K562 (cell line): Measurements from ENCODE around the gene CSAG1. TPM values are rescaled to one million over a fixed set of nuclear protein-coding genes. Genes with fewer than 3 reads are reported as not detected.

Experiments used
- C11orf30 ChIP-seq: fragments of 450-650 bp; IDR thresholded peaks from 2 replicates; pipeline ENCODE4 v1.6.1; 2016; ENCODE audit warnings: low read depth, mild to moderate bottlenecking
- COPS2 ChIP-seq: fragments of 450-650 bp; conservative IDR thresholded peaks from 2 replicates; pipeline ENCODE4 v1.6.1; 2016; ENCODE audit warnings: mild to moderate bottlenecking, moderate library complexity
- EP400 ChIP-seq: fragments of 450-650 bp; IDR thresholded peaks from 2 replicates; pipeline ENCODE4 v1.6.1; 2017; ENCODE audit warnings: antibody characterized with exemption, mild to moderate bottlenecking, moderate library complexity
- MEF2D ChIP-seq: conservative IDR thresholded peaks from 2 replicates; pipeline ENCODE4 v1.6.1; 2016; ENCODE audit warnings: low read depth, missing genetic modification characterization, missing compliant biosample characterization
- MTA1 ChIP-seq: fragments of 450-650 bp; IDR thresholded peaks from 2 replicates; pipeline ENCODE4 v1.6.1; 2017; ENCODE audit warnings: borderline replicate concordance
- MYC ChIP-seq, 2 experiments: fragments of 250-450 bp in 1 of 2; sonication (Bioruptor Pico) in 1 of 2; IDR thresholded peaks; 2 replicates each; pipeline versions ENCODE4 v1.5.1 to v1.6.1; 2012 to 2021; ENCODE audit warnings: low read depth in 2 of 2, borderline replicate concordance in 1 of 2, improper control_type of control experiment in 1 of 2, low read length in 1 of 2, mild to moderate bottlenecking in 1 of 2, moderate library complexity in 1 of 2
- PML ChIP-seq: IDR thresholded peaks from 2 replicates; pipeline ENCODE4 v1.6.1; 2012; ENCODE audit warnings: low read length, inconsistent platforms
- RB1 ChIP-seq: fragments of 450-650 bp; IDR thresholded peaks from 2 replicates; pipeline ENCODE4 v1.6.1; 2017; ENCODE audit warnings: low read depth, mild to moderate bottlenecking
- RCOR1 ChIP-seq, 2 experiments: IDR thresholded peaks; 2 replicates each; pipeline ENCODE4 v1.6.1; 2012; ENCODE audit warnings: low read depth in 2 of 2, low read length in 2 of 2, borderline replicate concordance in 1 of 2, improper control_type of control experiment in 1 of 2
- SRSF7 ChIP-seq: fragments of 200-400 bp; formaldehyde crosslinking; optimal IDR thresholded peaks from 2 replicates; pipeline ENCODE3; 2017; ENCODE audit warnings: mild to moderate bottlenecking, low read depth, low read length
- ZFX ChIP-seq: sonication (generic); formaldehyde crosslinking; IDR thresholded peaks from 2 replicates; pipeline ENCODE4 v1.8.0; 2022; ENCODE audit warnings: mild to moderate bottlenecking, missing genetic modification reagents, moderate library complexity
- ZNF507 ChIP-seq: conservative IDR thresholded peaks from 2 replicates; pipeline ENCODE4 v1.6.1; 2017; ENCODE audit warnings: missing genetic modification characterization, missing compliant biosample characterization
- ZNF561 ChIP-seq: fragments of 450-650 bp; formaldehyde crosslinking; conservative IDR thresholded peaks from 2 replicates; pipeline ENCODE4 v1.4.0; 2020; ENCODE audit warnings: mild to moderate bottlenecking, moderate library complexity
- ZNF717 ChIP-seq: fragments of 250-450 bp; sonication (Bioruptor Pico); IDR thresholded peaks from 2 replicates; pipeline ENCODE4 v1.5.0; 2021
- ZNF75A ChIP-seq: fragments of 450-650 bp; formaldehyde crosslinking; IDR thresholded peaks from 2 replicates; pipeline ENCODE4 v1.4.0; 2020; ENCODE audit warnings: mild to moderate bottlenecking
- polyA plus RNA-seq, 8 experiments: library from polyadenylated mRNA; depleted of rRNA in 4 of 8; stranded (reverse) in 5 of 8; unstranded in 3 of 8; fragments of >200 nt; fragmentation: Nextera tagmentation in 2 of 8; fragmentation: Illumina TruSeq in 1 of 8; extraction: Ambion mirVana in 2 of 8; extraction: Trizol in 1 of 8; gene quantifications; 2 replicates each; pipeline versions ENCODE4 v1.2.1 to v1.2.3, GENCODE V29; 2011 to 2014; ENCODE audit warnings: inconsistent platforms in 1 of 8, missing spikeins in 1 of 8
- total RNA-seq, 7 experiments: library from RNA; depleted of rRNA in 6 of 7; stranded (reverse); fragments of >200 nt in 6 of 7; fragmentation: Illumina TruSeq in 2 of 7; extraction: Trizol in 2 of 7; gene quantifications; 2 replicates each; pipeline versions ENCODE4 v1.2.1 to v1.2.3, GENCODE V29; 2011 to 2021; ENCODE audit warnings: low replicate concordance in 1 of 7
- TF ChIP-seq, protein P1 (sequence below): fragments of 450-650 bp; formaldehyde crosslinking; IDR thresholded peaks from 2 replicates; pipeline ENCODE4 v1.4.0; 2022; ENCODE audit warnings: missing genetic modification characterization
- TF ChIP-seq, protein P2 (sequence below): fragments of 200-800 bp; sonication (Bioruptor generic); IDR thresholded peaks from 2 replicates; pipeline ENCODE4 v1.6.1; 2017; ENCODE audit warnings: missing genetic modification characterization, missing compliant biosample characterization
- TF ChIP-seq, protein P3 (sequence below): fragments of 450-650 bp; IDR thresholded peaks from 2 replicates; pipeline ENCODE4 v1.6.1; 2014; ENCODE audit warnings: low read depth, mild to moderate bottlenecking, moderate library complexity, borderline replicate concordance
- TF ChIP-seq, protein P4 (sequence below): fragments of 450-650 bp; formaldehyde crosslinking; IDR thresholded peaks from 2 replicates; pipeline ENCODE4 v1.4.0; 2020; ENCODE audit warnings: mild to moderate bottlenecking, mixed read lengths
- TF ChIP-seq, protein P5 (sequence below), 3 experiments: fragments of 200-800 bp in 1 of 3; sonication (Bioruptor generic) in 1 of 3; sonication (generic) in 1 of 3; formaldehyde crosslinking in 1 of 3; IDR thresholded peaks; 2 replicates each; pipeline versions ENCODE4 v1.6.1 to v1.8.0; 2016 to 2022; ENCODE audit warnings: mild to moderate bottlenecking in 2 of 3, missing compliant biosample characterization in 2 of 3, missing genetic modification characterization in 2 of 3, missing genetic modification reagents in 1 of 3

The CSAG1 gene
- total and polyA plus RNA-seq, 9 of the 15 experiments (the other 6 are each of a cell fraction or from before 2014, with no cell fraction given), result 43.1 to 170 (median 62.1) TPM

DNA sequence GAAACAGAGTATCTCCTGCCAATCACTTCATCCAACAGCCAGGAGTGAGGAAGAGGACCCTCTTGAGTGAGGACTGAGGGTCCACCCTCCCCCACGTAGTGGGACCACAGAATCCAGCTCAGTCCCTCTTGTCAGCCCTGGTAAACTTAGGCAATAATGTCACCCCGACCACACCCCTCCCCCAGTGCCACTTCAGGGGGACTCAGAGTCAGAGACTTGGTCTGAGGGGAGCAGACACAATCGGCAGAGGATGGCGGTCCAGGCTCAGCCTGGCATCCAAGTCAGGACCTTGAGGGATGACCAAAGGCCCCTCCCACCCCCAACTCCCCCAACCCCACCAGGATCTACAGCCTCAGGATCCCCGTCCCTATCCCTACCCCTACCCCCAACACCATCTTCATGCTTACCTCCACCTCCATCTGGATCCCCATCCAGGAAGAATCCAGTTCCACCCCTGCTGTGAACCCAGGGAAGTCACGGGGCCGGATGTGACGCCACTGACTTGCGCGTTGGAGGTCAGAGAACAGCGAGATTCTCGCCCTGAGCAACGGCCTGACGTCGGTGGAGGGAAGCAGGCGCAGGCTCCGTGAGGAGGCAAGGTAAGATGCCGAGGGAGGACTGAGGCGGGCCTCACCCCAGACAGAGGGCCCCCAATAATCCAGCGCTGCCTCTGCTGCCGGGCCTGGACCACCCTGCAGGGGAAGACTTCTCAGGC is at the start of gene CSAG1, which contains the start of gene MAGEA12 (continued):
- TF ChIP-seq, protein P1, sequence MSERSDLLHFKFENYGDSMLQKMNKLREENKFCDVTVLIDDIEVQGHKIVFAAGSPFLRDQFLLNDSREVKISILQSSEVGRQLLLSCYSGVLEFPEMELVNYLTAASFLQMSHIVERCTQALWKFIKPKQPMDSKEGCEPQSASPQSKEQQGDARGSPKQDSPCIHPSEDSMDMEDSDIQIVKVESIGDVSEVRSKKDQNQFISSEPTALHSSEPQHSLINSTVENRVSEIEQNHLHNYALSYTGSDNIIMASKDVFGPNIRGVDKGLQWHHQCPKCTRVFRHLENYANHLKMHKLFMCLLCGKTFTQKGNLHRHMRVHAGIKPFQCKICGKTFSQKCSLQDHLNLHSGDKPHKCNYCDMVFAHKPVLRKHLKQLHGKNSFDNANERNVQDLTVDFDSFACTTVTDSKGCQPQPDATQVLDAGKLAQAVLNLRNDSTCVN (CRISPR knock-in tag), result no peak
- TF ChIP-seq MYC (IDR thresholded peaks at IDR 0.05; ENCODE audit: low read depth, low read length), result peak; percentile 48; the same call in 1 of the 2 replicates
- TF ChIP-seq MYC (CRISPR knock-in tag; IDR thresholded peaks at IDR 0.05; ENCODE audit: borderline replicate concordance, low read depth), result no peak
- no peak for TF ChIP-seq ZNF561 (CRISPR knock-in tag)
- no peak for TF ChIP-seq RB1
- no peak for TF ChIP-seq ZNF75A (CRISPR knock-in tag)
- no peak for TF ChIP-seq ZNF717
- no peak for TF ChIP-seq COPS2
- TF ChIP-seq ZNF507 (tag), result no peak
- TF ChIP-seq EP400, result peak; percentile 56; the same call in 1 of the 2 replicates
- TF ChIP-seq C11orf30, result peak; percentile 87
- TF ChIP-seq SRSF7, result no peak
- TF ChIP-seq ZFX (CRISPR knock-in tag), result no peak
- peak; percentile 83; the same call in 1 of the 2 replicates for TF ChIP-seq MTA1
- TF ChIP-seq, protein P2, sequence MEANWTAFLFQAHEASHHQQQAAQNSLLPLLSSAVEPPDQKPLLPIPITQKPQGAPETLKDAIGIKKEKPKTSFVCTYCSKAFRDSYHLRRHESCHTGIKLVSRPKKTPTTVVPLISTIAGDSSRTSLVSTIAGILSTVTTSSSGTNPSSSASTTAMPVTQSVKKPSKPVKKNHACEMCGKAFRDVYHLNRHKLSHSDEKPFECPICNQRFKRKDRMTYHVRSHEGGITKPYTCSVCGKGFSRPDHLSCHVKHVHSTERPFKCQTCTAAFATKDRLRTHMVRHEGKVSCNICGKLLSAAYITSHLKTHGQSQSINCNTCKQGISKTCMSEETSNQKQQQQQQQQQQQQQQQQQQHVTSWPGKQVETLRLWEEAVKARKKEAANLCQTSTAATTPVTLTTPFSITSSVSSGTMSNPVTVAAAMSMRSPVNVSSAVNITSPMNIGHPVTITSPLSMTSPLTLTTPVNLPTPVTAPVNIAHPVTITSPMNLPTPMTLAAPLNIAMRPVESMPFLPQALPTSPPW (CRISPR knock-in tag), result peak; percentile 34; the same call in 1 of the 2 replicates
- TF ChIP-seq, protein P3, sequence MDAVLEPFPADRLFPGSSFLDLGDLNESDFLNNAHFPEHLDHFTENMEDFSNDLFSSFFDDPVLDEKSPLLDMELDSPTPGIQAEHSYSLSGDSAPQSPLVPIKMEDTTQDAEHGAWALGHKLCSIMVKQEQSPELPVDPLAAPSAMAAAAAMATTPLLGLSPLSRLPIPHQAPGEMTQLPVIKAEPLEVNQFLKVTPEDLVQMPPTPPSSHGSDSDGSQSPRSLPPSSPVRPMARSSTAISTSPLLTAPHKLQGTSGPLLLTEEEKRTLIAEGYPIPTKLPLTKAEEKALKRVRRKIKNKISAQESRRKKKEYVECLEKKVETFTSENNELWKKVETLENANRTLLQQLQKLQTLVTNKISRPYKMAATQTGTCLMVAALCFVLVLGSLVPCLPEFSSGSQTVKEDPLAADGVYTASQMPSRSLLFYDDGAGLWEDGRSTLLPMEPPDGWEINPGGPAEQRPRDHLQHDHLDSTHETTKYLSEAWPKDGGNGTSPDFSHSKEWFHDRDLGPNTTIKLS, result no peak
- no peak for TF ChIP-seq PML
- TF ChIP-seq RCOR1 (IDR thresholded peaks at IDR 0.05; ENCODE audit: borderline replicate concordance in 1 of 2, low read depth in 2 of 2, low read length in 2 of 2), result peak in 1 of 2 experiments; percentile 40; a peak in 1 of 4 replicates
- TF ChIP-seq, protein P4, sequence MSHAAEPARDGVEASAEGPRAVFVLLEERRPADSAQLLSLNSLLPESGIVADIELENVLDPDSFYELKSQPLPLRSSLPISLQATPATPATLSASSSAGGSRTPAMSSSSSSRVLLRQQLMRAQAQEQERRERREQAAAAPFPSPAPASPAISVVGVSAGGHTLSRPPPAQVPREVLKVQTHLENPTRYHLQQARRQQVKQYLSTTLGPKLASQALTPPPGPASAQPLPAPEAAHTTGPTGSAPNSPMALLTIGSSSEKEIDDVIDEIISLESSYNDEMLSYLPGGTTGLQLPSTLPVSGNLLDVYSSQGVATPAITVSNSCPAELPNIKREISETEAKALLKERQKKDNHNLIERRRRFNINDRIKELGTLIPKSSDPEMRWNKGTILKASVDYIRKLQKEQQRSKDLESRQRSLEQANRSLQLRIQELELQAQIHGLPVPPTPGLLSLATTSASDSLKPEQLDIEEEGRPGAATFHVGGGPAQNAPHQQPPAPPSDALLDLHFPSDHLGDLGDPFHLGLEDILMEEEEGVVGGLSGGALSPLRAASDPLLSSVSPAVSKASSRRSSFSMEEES (CRISPR knock-in tag), result 0 out of 2 replicates have a peak, but pooled peaks have one; percentile 1
- TF ChIP-seq, protein P5, sequence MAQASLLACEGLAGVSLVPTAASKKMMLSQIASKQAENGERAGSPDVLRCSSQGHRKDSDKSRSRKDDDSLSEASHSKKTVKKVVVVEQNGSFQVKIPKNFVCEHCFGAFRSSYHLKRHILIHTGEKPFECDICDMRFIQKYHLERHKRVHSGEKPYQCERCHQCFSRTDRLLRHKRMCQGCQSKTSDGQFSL (CRISPR knock-in tag; IDR thresholded peaks at IDR 0.05), result 0 out of 2 replicates have a peak, but pooled peaks have one; percentile 60
- TF ChIP-seq, protein P5 (tag; IDR thresholded peaks at IDR 0.05), result peak in 1 of 2 experiments; percentile 46; a peak in 1 of 4 replicates
- no peak for TF ChIP-seq MEF2D
